Measurements from ENCODE around the gene HCN2. TPM values are rescaled to one million over a fixed set of nuclear protein-coding genes. Genes with fewer than 3 reads are reported as not detected.

HCN2 gene
- total and polyA plus RNA-seq, 9 of the 15 experiments (the other 6 are each of a cell fraction or from before 2014, with no cell fraction given): 0.29 to 4.2 (median 0.82) TPM; not detected in 2

- TF ChIP-seq THRB (CRISPR knock-in tag; conservative IDR thresholded peaks at IDR 0.05) (no peak), SNRNP70 (optimal IDR thresholded peaks at IDR 0.05; ENCODE audit: low read depth, low read length) (no peak), ETS2 (tag; IDR thresholded peaks at IDR 0.05; ENCODE audit: borderline replicate concordance, poor library complexity, severe bottlenecking) (no peak), CEBPB (tag; IDR thresholded peaks at IDR 0.05) (no peak), DEAF1 (CRISPR knock-in tag; IDR thresholded peaks at IDR 0.05) (no peak), DDX20 (tag; IDR thresholded peaks at IDR 0.05; ENCODE audit: low read depth) (no peak), ZNF282 (CRISPR knock-in tag; IDR thresholded peaks at IDR 0.05) (0 out of 2 replicates have a peak, but pooled peaks have one; percentile 33), ZBTB2 (IDR thresholded peaks at IDR 0.05) (no peak), KAT2B (IDR thresholded peaks at IDR 0.05; ENCODE audit: low read depth, low read length) (no peak), ZNF609 (CRISPR knock-in tag; IDR thresholded peaks at IDR 0.05; ENCODE audit: borderline replicate concordance) (no peak), TFE3 (CRISPR knock-in tag; IDR thresholded peaks at IDR 0.05) (no peak), SMARCE1 (IDR thresholded peaks at IDR 0.05) (no peak)
Observed at GRCh38 chr19:662962-663681, 73.4 kb downstream of the HCN2 start, which contains the start of gene RNF126 (continued).
